Spleen (tissue), 11 donors: ENCODE data around the gene DPH6. TPM values are rescaled to one million over a fixed set of nuclear protein-coding genes. Genes with fewer than 3 reads are reported as not detected.

Source experiments
- DNase-seq: peaks from one replicate; pipeline ENCODE4 v3.0.0-alpha.2; 2020
- H3K27ac ChIP-seq, 8 donors: fragments of 200-600 bp; sonication (generic) in 7 of 8; 1 replicate in 4 of 8; 2 replicates in 4 of 8; pipeline versions ENCODE4 v1.5.0 to v1.8.0; 2016 to 2021; ENCODE audit warnings: inconsistent platforms in 4 of 8, mild to moderate bottlenecking in 4 of 8, moderate library complexity in 1 of 8
- H3K27me3 ChIP-seq, 7 donors: fragments of 200-600 bp; sonication (generic) in 6 of 7; replicated peaks in 1 of 7; 1 replicate in 4 of 7; 2 replicates in 3 of 7; pipeline versions ENCODE4 v1.5.0 to v1.8.0; 2016 to 2021; ENCODE audit warnings: inconsistent platforms in 3 of 7, mild to moderate bottlenecking in 1 of 7
- H3K36me3 ChIP-seq, 6 donors: fragments of 200-600 bp; sonication (generic) in 5 of 6; 1 replicate in 4 of 6; 2 replicates in 2 of 6; pipeline versions ENCODE4 v1.5.0 to v1.8.0; 2016 to 2021; ENCODE audit warnings: inconsistent platforms in 2 of 6
- H3K4me1 ChIP-seq, 6 donors: fragments of 200-600 bp; sonication (generic) in 5 of 6; 1 replicate in 3 of 6; 2 replicates in 3 of 6; pipeline versions ENCODE4 v1.5.0 to v1.8.0; 2016 to 2021; ENCODE audit warnings: inconsistent platforms in 3 of 6
- H3K4me3 ChIP-seq, 8 donors: fragments of 200-600 bp; sonication (generic) in 7 of 8; 1 replicate in 4 of 8; 2 replicates in 4 of 8; pipeline versions ENCODE4 v1.5.0 to v1.8.0; 2016 to 2021; ENCODE audit warnings: inconsistent platforms in 4 of 8, mild to moderate bottlenecking in 4 of 8, moderate library complexity in 2 of 8
- H3K9me3 ChIP-seq, 8 donors: fragments of 200-600 bp; sonication (generic) in 7 of 8; 1 replicate in 4 of 8; 2 replicates in 4 of 8; pipeline versions ENCODE4 v1.5.0 to v1.8.0; 2016 to 2021; ENCODE audit warnings: inconsistent platforms in 4 of 8
- POLR2A ChIP-seq, 3 donors: fragments of 450-650 bp; IDR thresholded peaks; one replicate each; pipeline ENCODE4 v1.5.1; 2017; ENCODE audit warnings: antibody characterized with exemption in 3 of 3, mild to moderate bottlenecking in 1 of 3
- POLR2AphosphoS5 ChIP-seq, 3 donors: sonication (generic); formaldehyde crosslinking; IDR thresholded peaks; one replicate each; pipeline ENCODE4 v1.5.1; 2017; ENCODE audit warnings: antibody characterized with exemption in 3 of 3
- WGBS, 5 donors: extraction: QIAGEN DNeasy Blood & Tissue Kit in 3 of 5; methylation state at CpG; one replicate each; pipeline versions ENCODE4 v1.1.5 to v1.1.7; 2013 to 2018; 5-methylcytosine and 5-hydroxymethylcytosine counted together
- intact Hi-C: fragments of 100-400 bp; cut with DNase I; formaldehyde crosslinking; loops from one replicate; pipeline ENCODE4 v1.15.0; 2023; ENCODE audit warnings: low total_unique reads
- polyA plus RNA-seq, 3 donors: library from polyadenylated mRNA; stranded (reverse); fragments of 200-250 nt; gene quantifications; one replicate each; pipeline ENCODE4 v1.2.1, GENCODE V29; 2013
- total RNA-seq, 7 donors: library from RNA; depleted of rRNA in 3 of 7; stranded (reverse); fragments of >200 nt in 3 of 7; fragmentation: NEBNext Ultra II Directional in 4 of 7; extraction: Animal tissue kit (Norgen Biotek cat#: 25700) in 4 of 7; gene quantifications; one replicate each; pipeline versions ENCODE4 v1.1.0 to v1.2.1, GENCODE V29; 2016 to 2021
- TF ChIP-seq, protein P1 (sequence below), 11 experiments: fragments of 200-600 bp in 7 of 11; fragments of 450-650 bp in 4 of 11; sonication (generic) in 4 of 11; IDR thresholded peaks in 8 of 11; conservative IDR thresholded peaks in 3 of 11; 1 replicate in 7 of 11; 2 replicates in 4 of 11; pipeline versions ENCODE4 v1.4.0 to v1.8.0; 2016 to 2021; ENCODE audit warnings: antibody characterized with exemption in 11 of 11, inconsistent platforms in 4 of 11, mild to moderate bottlenecking in 1 of 11
- donor health status: healthy with polysubstance abuse.
- donor health status: DM: no; HTN: no; CAD: no; lungs with moderate emphysema.
- donor health status: DM: no; HTN: no; CAD: no.
- donor health status: Bipolar disorder and iron deficiency.
- donor health status: healthy.
- donor health status: DM: no; HTN: no; CAD: no.
- donor health status: DM: yes; HTN: yes; CAD: no.

DPH6 gene
- total and polyA plus RNA-seq, 10 donors: 4.0 to 26.9 (median 15.2) TPM

- DNase-seq: no peak
- no peak for TF ChIP-seq POLR2A (IDR thresholded peaks at IDR 0.05)
- TF ChIP-seq, protein P1, sequence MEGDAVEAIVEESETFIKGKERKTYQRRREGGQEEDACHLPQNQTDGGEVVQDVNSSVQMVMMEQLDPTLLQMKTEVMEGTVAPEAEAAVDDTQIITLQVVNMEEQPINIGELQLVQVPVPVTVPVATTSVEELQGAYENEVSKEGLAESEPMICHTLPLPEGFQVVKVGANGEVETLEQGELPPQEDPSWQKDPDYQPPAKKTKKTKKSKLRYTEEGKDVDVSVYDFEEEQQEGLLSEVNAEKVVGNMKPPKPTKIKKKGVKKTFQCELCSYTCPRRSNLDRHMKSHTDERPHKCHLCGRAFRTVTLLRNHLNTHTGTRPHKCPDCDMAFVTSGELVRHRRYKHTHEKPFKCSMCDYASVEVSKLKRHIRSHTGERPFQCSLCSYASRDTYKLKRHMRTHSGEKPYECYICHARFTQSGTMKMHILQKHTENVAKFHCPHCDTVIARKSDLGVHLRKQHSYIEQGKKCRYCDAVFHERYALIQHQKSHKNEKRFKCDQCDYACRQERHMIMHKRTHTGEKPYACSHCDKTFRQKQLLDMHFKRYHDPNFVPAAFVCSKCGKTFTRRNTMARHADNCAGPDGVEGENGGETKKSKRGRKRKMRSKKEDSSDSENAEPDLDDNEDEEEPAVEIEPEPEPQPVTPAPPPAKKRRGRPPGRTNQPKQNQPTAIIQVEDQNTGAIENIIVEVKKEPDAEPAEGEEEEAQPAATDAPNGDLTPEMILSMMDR (IDR thresholded peaks at IDR 0.05 in 8 of 11, conservative IDR thresholded peaks at IDR 0.05 in 3 of 11): no peak
- TF ChIP-seq POLR2AphosphoS5 (IDR thresholded peaks at IDR 0.05): no peak
- WGBS, 5 donors: 67 to 96% (median 93%) methylated on average over 2 of the region's 2 CpGs
- H3K27me3 ChIP-seq: no peaks in the 10 kb centered on the region
- H3K4me1 ChIP-seq: no peaks in the 10 kb centered on the region
- no peak overlapping the region for H3K4me3 ChIP-seq
- no peak overlapping the region for H3K27ac ChIP-seq
- no peaks in the 10 kb centered on the region for H3K36me3 ChIP-seq
- intact Hi-C loops: no loop called here
- no peaks in the 10 kb centered on the region for H3K9me3 ChIP-seq
Observed at GRCh38 chr15:35327789-35328188, 218.2 kb downstream of the DPH6 start.

DNA sequence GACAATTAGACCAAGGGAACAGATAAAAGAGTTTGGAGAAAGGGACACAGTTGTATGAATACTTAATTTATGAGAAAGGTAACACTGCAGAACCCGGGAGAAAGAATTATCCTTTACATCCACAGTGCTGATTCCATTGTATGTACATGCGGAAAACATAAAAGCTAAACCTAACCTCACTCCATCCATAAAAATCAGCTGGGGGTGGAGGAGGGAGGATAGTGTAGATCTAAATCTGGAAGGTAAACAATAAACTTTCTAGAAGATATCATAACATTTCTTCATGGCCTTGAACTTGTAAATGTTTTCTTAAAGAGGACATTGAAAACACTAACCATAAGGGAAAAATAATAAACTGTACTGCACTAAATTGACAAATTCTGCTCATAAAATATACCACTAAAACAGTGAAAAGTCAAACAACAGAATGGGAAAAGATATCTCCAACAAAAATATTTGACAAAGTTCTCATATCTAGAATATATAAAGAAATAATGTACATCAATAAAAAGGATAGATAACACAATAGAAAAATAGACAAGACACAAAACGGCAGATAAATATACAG, 220.5 kb downstream of the DPH6 start:
- H3K27me3 ChIP-seq: no peaks in the 10 kb centered on the region
- 89 to 95% (median 92%) methylated on average over 3 of the region's 3 CpGs for WGBS, 5 donors
- no peaks in the 10 kb centered on the region for H3K4me1 ChIP-seq
- H3K27ac ChIP-seq: no peak overlapping the region
- intact Hi-C loops: no loop called here
- TF ChIP-seq, protein P1 (IDR thresholded peaks at IDR 0.05 in 8 of 11, conservative IDR thresholded peaks at IDR 0.05 in 3 of 11): no peak
- TF ChIP-seq POLR2AphosphoS5 (IDR thresholded peaks at IDR 0.05) (no peak), POLR2A (IDR thresholded peaks at IDR 0.05) (no peak)
- H3K4me3 ChIP-seq: no peak overlapping the region
- no peak for DNase-seq
- H3K36me3 ChIP-seq: no peaks in the 10 kb centered on the region
- H3K9me3 ChIP-seq: no peaks in the 10 kb centered on the region

DNA sequence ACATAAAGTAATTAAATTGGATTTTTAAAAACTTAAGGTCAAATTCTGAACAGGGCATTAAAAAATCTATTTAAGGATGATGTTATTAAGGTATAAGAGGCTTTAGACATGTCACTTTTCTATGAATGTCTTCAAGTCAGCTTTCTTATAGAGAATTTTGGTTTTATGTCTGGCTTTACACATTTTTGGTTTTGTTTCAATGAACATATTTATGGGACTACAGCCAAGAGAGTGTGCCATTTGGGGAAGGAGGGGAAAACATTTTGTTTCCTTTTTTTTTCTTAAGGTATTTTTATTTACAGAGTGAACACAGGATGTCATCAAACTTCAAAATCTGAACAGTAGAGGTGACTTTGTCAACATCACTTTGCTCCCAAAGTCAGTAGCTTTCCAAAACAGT, 222.8 kb downstream of the DPH6 start:
- TF ChIP-seq POLR2AphosphoS5 (IDR thresholded peaks at IDR 0.05) (no peak), POLR2A (IDR thresholded peaks at IDR 0.05) (no peak)
- TF ChIP-seq, protein P1 (IDR thresholded peaks at IDR 0.05 in 8 of 11, conservative IDR thresholded peaks at IDR 0.05 in 3 of 11): no peak
- Histone ChIP-seq H3K9me3 (no peaks in the 10 kb centered on the region), H3K36me3 (no peaks in the 10 kb centered on the region), H3K4me1 (no peaks in the 10 kb centered on the region), H3K27ac (no peak overlapping the region), H3K4me3 (no peak overlapping the region), H3K27me3 (no peaks in the 10 kb centered on the region)
- DNase-seq: no peak
- intact Hi-C loops: no loop called here

DNA sequence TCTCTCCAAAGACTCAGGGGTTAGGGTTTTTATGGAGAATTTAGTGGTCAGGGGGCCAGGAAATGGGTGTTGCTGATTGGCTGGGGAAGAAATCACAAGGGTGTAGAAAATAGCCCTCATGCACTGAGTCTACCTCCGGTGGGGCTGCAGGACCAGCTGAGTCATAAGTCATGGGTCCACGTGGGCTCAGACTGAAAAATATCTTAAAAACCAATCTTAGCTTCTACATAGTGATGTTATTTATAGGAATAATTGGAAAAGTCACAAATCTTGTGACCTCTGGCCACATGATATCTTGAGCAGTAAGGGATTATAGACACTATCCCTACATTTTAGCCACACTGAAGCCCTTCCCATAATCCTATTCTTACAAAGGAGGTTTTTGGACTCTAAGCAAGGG, 224.0 kb downstream of the DPH6 start:
- intact Hi-C loops: no loop called here
- no peaks in the 10 kb centered on the region for H3K27me3 ChIP-seq
- 65 to 95% (median 87%) methylated on average over 2 of the region's 2 CpGs for WGBS, 5 donors

More for the DNA sequence above, 224.0 kb downstream of the DPH6 start:
- H3K4me3 ChIP-seq: no peak overlapping the region
- H3K4me1 ChIP-seq: no peaks in the 10 kb centered on the region
- no peak for TF ChIP-seq POLR2A (IDR thresholded peaks at IDR 0.05)
- TF ChIP-seq, protein P1 (IDR thresholded peaks at IDR 0.05 in 8 of 11, conservative IDR thresholded peaks at IDR 0.05 in 3 of 11): no peak
- no peak for TF ChIP-seq POLR2AphosphoS5 (IDR thresholded peaks at IDR 0.05)
- H3K9me3 ChIP-seq: peaks cover 0 to under 1% (median 0%) of the 10 kb centered on the region in 8 donors
- H3K27ac ChIP-seq: no peak overlapping the region
- H3K36me3 ChIP-seq: no peaks in the 10 kb centered on the region
- no peak for DNase-seq
